H1 (cell line): ENCODE measurements around the gene DDB1. TPM values are rescaled to one million over a fixed set of nuclear protein-coding genes. Genes with fewer than 3 reads are reported as not detected.

Source experiments
- ATF2 ChIP-seq: IDR thresholded peaks from 2 replicates; pipeline ENCODE4 v1.6.1; 2012; ENCODE audit warnings: low read length, inconsistent platforms
- CHD1 ChIP-seq: IDR thresholded peaks from 2 replicates; pipeline ENCODE4 v1.6.1; 2012; ENCODE audit warnings: low read depth, low read length, improper control_type of control experiment
- JUND ChIP-seq: IDR thresholded peaks from 2 replicates; pipeline ENCODE4 v1.6.1; 2011; ENCODE audit warnings: mild to moderate bottlenecking, improper control_type of control experiment, low read length
- polyA plus RNA-seq, 7 experiments: library from polyadenylated mRNA; depleted of rRNA in 3 of 7; stranded (reverse) in 5 of 7; unstranded in 2 of 7; fragments of >200 nt in 5 of 7; fragments of 200-250 nt in 2 of 7; gene quantifications; 1 replicate in 5 of 7; 2 replicates in 1 of 7; 4 replicates in 1 of 7; pipeline versions ENCODE4 v1.2.1 to v1.2.3, GENCODE V29; 2011 to 2013; ENCODE audit warnings: missing spikeins in 2 of 7, mixed read lengths in 2 of 7
- total RNA-seq: library from RNA; stranded (reverse); fragmentation: NEBNext Ultra II Directional; extraction: Animal tissue kit (Norgen Biotek cat#: 25700); gene quantifications from 2 replicates; pipeline ENCODE4 v1.2.1, GENCODE V29; 2021

Gene DDB1
- total and polyA plus RNA-seq, 2 of the 8 experiments (the other 6 are each of a cell fraction or from before 2014, with no cell fraction given): 275 to 306 TPM

GRCh38 chr11:61359516-61359915 is 26.6 kb upstream of the DDB1 start (continued):
- TF ChIP-seq CHD1 (no peak), JUND (no peak), ATF2 (no peak)
- TF ChIP-seq, all 59 proteins: peak for 0
